Gastrocnemius medialis (tissue), 4 donors: ENCODE data around the gene TUBB2A. TPM values are rescaled to one million over a fixed set of nuclear protein-coding genes. Genes with fewer than 3 reads are reported as not detected.

Experiments used
- ATAC-seq, 2 donors: fragments of 150-250 bp; one replicate each; pipeline ENCODE4 v1.9.1; 2016
- DNase-seq, 2 donors: peaks; one replicate each; pipeline ENCODE4 v3.0.0-alpha.2; 2019
- H3K27ac ChIP-seq, 4 donors: fragments of 200-600 bp; sonication (generic); 1 replicate in 1 of 4; 2 replicates in 3 of 4; pipeline ENCODE4 v1.5.1; 2016 to 2018; ENCODE audit warnings: mild to moderate bottlenecking in 2 of 4, moderate library complexity in 1 of 4
- H3K27me3 ChIP-seq, 3 donors: fragments of 200-600 bp; sonication (generic) in 2 of 3; 1 replicate in 1 of 3; 2 replicates in 2 of 3; pipeline versions ENCODE4 v1.5.1 to v1.6.0; 2016 to 2019; ENCODE audit warnings: mild to moderate bottlenecking in 1 of 3, moderate library complexity in 1 of 3
- H3K36me3 ChIP-seq, 2 donors: fragments of 200-600 bp; sonication (generic) in 1 of 2; one replicate each; pipeline ENCODE4 v1.5.1; 2017 to 2018
- H3K4me1 ChIP-seq, 2 donors: fragments of 200-600 bp; sonication (generic) in 1 of 2; one replicate each; pipeline ENCODE4 v1.5.1; 2016 to 2017; ENCODE audit warnings: mild to moderate bottlenecking in 2 of 2
- H3K4me3 ChIP-seq, 4 donors: fragments of 200-600 bp; sonication (generic) in 3 of 4; 1 replicate in 1 of 4; 2 replicates in 3 of 4; pipeline ENCODE4 v1.5.1; 2016 to 2019; ENCODE audit warnings: mild to moderate bottlenecking in 2 of 4
- H3K9me3 ChIP-seq, 3 donors: fragments of 200-600 bp; sonication (generic) in 2 of 3; 1 replicate in 1 of 3; 2 replicates in 2 of 3; pipeline ENCODE4 v1.5.1; 2016 to 2019
- POLR2A ChIP-seq, 2 donors: fragments of 450-650 bp; IDR thresholded peaks; one replicate each; pipeline ENCODE4 v1.6.1; 2017; ENCODE audit warnings: antibody characterized with exemption in 2 of 2, mild to moderate bottlenecking in 2 of 2, moderate library complexity in 2 of 2
- in situ Hi-C, 4 donors: fragments of 200-750 bp; cut with MboI; loops; one replicate each; pipeline versions ENCODE4 v1.15.0 to v1.8.0; 2017; ENCODE audit warnings: low sequenced_read_pairs in 4 of 4
- intact Hi-C: fragments of 100-400 bp; cut with DNase I; formaldehyde crosslinking; loops from one replicate; pipeline ENCODE4 v1.15.1; 2023; ENCODE audit warnings: low total_unique reads
- total RNA-seq, 4 donors: library from RNA; depleted of rRNA; stranded (reverse); fragments of >200 nt; gene quantifications; one replicate each; pipeline versions ENCODE4 v1.1.0 to v1.2.3, GENCODE V29; 2016
- TF ChIP-seq, protein P1 (sequence below), 5 experiments: fragments of 450-650 bp in 3 of 5; fragments of 200-600 bp in 2 of 5; sonication (generic) in 2 of 5; IDR thresholded peaks in 4 of 5; conservative IDR thresholded peaks in 1 of 5; 1 replicate in 4 of 5; 2 replicates in 1 of 5; pipeline ENCODE4 v1.5.1; 2016 to 2019; ENCODE audit warnings: antibody characterized with exemption in 5 of 5, mild to moderate bottlenecking in 3 of 5, moderate library complexity in 3 of 5

The TUBB2A gene
- total RNA-seq, 4 donors from 2014 or later = 18.9 to 53.1 (median 27.0) TPM

DNA sequence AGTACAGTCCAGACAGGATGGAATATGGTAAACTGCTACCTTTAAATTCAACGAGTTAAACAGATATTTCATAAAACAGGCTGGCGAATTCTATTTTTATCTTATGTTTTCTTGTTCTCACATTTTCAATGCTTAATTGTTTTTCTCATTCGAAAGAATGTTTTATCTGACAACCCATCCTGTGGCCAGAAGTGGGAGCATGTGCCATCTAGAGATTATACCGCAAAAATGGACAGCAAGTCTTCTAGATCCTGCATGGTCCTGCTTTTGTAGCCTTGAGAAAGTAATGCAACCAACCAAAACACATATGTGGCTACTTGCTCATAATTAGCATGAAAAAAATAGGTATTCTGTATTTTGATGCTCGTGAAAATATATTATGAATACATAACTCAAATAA is 39.4 kb upstream of the TUBB2A start:
- Histone ChIP-seq H3K27me3 (no peaks in the 10 kb centered on the region), H3K4me3 (no peak overlapping the region), H3K9me3 (no peaks in the 10 kb centered on the region), H3K4me1 (no peaks in the 10 kb centered on the region), H3K27ac (no peak overlapping the region), H3K36me3 (no peaks in the 10 kb centered on the region)
- TF ChIP-seq POLR2A (IDR thresholded peaks at IDR 0.05) = no peak
- TF ChIP-seq, protein P1, sequence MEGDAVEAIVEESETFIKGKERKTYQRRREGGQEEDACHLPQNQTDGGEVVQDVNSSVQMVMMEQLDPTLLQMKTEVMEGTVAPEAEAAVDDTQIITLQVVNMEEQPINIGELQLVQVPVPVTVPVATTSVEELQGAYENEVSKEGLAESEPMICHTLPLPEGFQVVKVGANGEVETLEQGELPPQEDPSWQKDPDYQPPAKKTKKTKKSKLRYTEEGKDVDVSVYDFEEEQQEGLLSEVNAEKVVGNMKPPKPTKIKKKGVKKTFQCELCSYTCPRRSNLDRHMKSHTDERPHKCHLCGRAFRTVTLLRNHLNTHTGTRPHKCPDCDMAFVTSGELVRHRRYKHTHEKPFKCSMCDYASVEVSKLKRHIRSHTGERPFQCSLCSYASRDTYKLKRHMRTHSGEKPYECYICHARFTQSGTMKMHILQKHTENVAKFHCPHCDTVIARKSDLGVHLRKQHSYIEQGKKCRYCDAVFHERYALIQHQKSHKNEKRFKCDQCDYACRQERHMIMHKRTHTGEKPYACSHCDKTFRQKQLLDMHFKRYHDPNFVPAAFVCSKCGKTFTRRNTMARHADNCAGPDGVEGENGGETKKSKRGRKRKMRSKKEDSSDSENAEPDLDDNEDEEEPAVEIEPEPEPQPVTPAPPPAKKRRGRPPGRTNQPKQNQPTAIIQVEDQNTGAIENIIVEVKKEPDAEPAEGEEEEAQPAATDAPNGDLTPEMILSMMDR (IDR thresholded peaks at IDR 0.05 in 4 of 5, conservative IDR thresholded peaks at IDR 0.05 in 1 of 5) = no peak
- DNase-seq (no peak), ATAC-seq (no peak)
- intact Hi-C loops = no loop called here
- in situ Hi-C loops = no loop called here

DNA sequence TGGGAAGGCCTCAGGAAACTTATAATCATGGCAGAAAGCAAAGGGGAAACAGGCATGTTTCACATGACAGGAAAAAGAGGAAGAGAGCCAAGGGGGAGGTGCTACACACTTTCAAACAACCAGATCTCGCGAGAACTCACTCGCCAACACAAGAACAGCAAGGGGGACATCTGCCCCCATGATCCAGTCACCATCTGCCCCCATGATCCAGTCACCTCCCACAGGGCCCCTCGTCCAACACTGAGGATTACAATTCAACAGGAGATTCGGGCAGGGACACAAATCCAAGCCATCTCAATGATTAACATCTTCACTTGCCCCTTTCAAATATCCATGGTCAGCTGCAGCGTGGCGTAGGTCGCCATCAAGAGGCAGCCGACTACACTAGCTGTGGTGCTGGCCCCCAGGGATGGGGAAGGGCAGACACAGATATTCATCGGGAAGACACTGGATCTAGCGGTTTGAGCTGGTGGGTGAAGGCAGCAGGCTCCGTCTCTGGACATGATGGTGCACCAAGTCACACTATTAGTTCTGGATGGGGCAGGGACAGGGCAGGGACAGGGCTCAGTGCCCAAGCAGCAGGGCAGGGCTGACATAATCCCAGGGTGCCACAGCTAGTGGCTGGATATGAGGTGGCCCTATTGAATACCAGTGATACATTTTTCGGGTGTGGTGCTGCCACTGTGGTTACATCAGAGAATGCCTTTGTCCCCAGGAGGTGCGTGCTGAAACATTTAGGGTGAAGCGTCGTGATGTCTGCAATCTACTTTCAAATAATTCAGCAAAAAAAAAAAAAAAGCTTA is 38.6 kb upstream of the TUBB2A start:
- in situ Hi-C loops = no loop called here
- Histone ChIP-seq H3K4me1 (no peaks in the 10 kb centered on the region), H3K36me3 (no peaks in the 10 kb centered on the region), H3K9me3 (no peaks in the 10 kb centered on the region), H3K27me3 (no peaks in the 10 kb centered on the region), H3K27ac (no peak overlapping the region), H3K4me3 (no peak overlapping the region)
- intact Hi-C loops = no loop called here
- TF ChIP-seq POLR2A (IDR thresholded peaks at IDR 0.05) = no peak
- TF ChIP-seq, protein P1 (IDR thresholded peaks at IDR 0.05 in 4 of 5, conservative IDR thresholded peaks at IDR 0.05 in 1 of 5) = peak in 1 of 5 experiments; percentile 17
- DNase-seq (no peak), ATAC-seq (no peak)

DNA sequence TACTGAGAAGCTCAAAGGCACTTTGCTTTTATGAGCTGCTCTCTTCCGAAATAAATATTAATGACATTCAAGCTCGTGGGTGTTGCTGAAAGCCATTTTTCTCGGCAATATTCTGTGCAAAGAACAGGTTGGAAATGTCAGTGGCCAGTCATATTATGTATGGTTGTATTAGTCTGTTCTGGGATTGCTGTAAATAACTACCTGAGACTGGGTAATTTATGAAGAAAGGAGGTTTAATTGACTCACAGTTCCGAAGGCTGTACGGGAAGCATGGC is 38.0 kb upstream of the TUBB2A start:
- in situ Hi-C loops (no loop called here), intact Hi-C loops (no loop called here)
- Histone ChIP-seq H3K9me3 (no peaks in the 10 kb centered on the region), H3K27me3 (no peaks in the 10 kb centered on the region), H3K4me1 (no peaks in the 10 kb centered on the region), H3K36me3 (no peaks in the 10 kb centered on the region), H3K27ac (no peak overlapping the region), H3K4me3 (no peak overlapping the region)
- TF ChIP-seq, protein P1 (IDR thresholded peaks at IDR 0.05 in 4 of 5, conservative IDR thresholded peaks at IDR 0.05 in 1 of 5) = no peak
- no peak for TF ChIP-seq POLR2A (IDR thresholded peaks at IDR 0.05)
- no peak for DNase-seq
- no peak for ATAC-seq

DNA sequence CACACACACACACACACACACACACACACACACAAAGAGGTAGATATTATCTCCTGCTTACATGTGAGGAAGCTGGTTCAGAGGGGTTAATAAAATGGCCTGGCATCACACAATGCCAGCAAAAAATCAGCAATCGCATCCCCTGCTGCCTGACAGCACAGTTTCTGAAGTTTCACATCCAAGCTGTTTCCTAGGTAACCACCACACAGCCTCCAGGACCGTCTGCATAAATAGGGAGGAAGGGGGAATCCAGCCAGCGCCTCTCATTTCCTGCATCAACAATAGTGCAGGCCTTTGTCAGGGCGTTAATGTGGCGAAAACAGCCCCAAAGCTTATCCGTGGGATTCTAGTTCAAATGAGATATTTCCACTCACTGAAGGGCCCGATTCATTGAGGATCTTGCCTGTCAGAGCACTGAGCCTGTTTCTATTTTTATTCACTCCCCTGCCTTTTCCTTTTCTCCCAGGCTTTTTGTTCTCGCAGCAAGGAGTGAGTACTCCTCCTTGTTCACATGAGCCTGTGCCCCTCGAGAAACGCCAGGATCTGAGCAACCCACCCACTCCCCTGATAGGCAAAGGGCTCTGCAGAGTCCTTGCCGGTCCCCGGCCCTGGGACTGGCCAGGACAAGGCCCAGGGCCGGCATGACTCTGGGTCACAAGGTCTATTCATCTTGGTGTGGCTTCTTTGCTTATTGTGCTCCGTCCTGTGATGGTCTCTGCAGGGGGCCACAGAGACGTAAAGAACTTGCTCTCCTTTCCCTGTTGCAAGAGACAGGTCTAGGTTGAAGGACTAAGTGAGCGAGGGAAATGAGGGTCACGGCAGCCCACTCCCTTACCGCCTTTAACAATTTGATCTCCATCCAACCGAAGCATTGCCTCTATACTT is 37.4 kb upstream of the TUBB2A start:
- H3K27ac ChIP-seq = peak overlapping the region in 1 of 4 donors; percentile 54
- H3K9me3 ChIP-seq = no peaks in the 10 kb centered on the region
- H3K27me3 ChIP-seq = no peaks in the 10 kb centered on the region
- TF ChIP-seq POLR2A (IDR thresholded peaks at IDR 0.05) = no peak
- TF ChIP-seq, protein P1 (IDR thresholded peaks at IDR 0.05 in 4 of 5, conservative IDR thresholded peaks at IDR 0.05 in 1 of 5) = no peak
- intact Hi-C loops = no loop called here
- H3K4me3 ChIP-seq = no peak overlapping the region
- in situ Hi-C loops = no loop called here
- H3K4me1 ChIP-seq = no peaks in the 10 kb centered on the region
- no peaks in the 10 kb centered on the region for H3K36me3 ChIP-seq
- no peak for DNase-seq
- no peak for ATAC-seq
